Activated T-cell treated with anti-CD3 and anti-CD28 coated beads, Interleukin-2, amount 50 U/mL, for 4 hours (primary cell): ENCODE results near the gene DLX3. TPM values are rescaled to one million over a fixed set of nuclear protein-coding genes. Genes with fewer than 3 reads are reported as not detected.
"Not testable (repeated sequence)": the region's sequence is repeated elsewhere in the genome, so short reads cannot be mapped to it uniquely, and the experiment has no call there.

ENCODE experiments used
- ATAC-seq, 2 donors: fragments of 200-7000 bp; cut with Tn5 transposase; one replicate each; pipeline ENCODE4 v1.10.0; 2021
- DNase-seq: peaks from one replicate; pipeline ENCODE4 v3.0.0-alpha.2; 2020
- H3K27me3 Mint-ChIP-seq: one replicate; pipeline ENCODE4 v1.8.0; 2021; ENCODE audit warnings: low read depth, mixed read lengths
- H3K36me3 Mint-ChIP-seq: one replicate; pipeline ENCODE4 v1.8.0; 2022; ENCODE audit warnings: mixed read lengths; ENCODE audit not compliant: insufficient read depth
- H3K4me1 Mint-ChIP-seq: one replicate; pipeline ENCODE4 v1.8.0; 2021; ENCODE audit warnings: low read depth, mixed read lengths
- H3K4me3 Mint-ChIP-seq: one replicate; pipeline ENCODE4 v1.8.0; 2021; ENCODE audit warnings: mild to moderate bottlenecking, moderate library complexity, mixed read lengths
- H3K9me3 Mint-ChIP-seq: one replicate; pipeline ENCODE4 v1.8.0; 2021; ENCODE audit warnings: mixed read lengths
- total RNA-seq, 3 donors: library from RNA; stranded (reverse); gene quantifications; one replicate each; pipeline ENCODE4 v1.2.1, GENCODE V29; 2021

The DLX3 gene
- under 1 TPM; 0.08 to 0.47 (median 0.25) TPM for total RNA-seq

- Mint-ChIP-seq H3K4me3 (peak within 1 kb of the TSS; percentile 79), H3K36me3 (no peaks in the 10 kb centered on the region), H3K9me3 (no peaks in the 10 kb centered on the region), H3K27me3 (peaks cover 77% of the 10 kb centered on the region), H3K4me1 (peaks cover 29% of the 10 kb centered on the region)
- ATAC-seq (no peak), DNase-seq (peak; percentile 19)
Observed at GRCh38 chr17:49995055-49995738, at the start of gene DLX3. Gene DLX3, minus strand, starts transcription at chr17:49995224. Its CDS starts 226 bp downstream, at chr17:49994998.

- Mint-ChIP-seq H3K27me3 (peaks cover 17% of the 10 kb centered on the region), H3K9me3 (no peaks in the 10 kb centered on the region), H3K4me3 (no peak overlapping the region), H3K4me1 (no peaks in the 10 kb centered on the region), H3K36me3 (no peaks in the 10 kb centered on the region)
- DNase-seq (no peak), ATAC-seq (no peak)
Observed at GRCh38 chr17:50044483-50044882, 49.5 kb upstream of the DLX3 start.

- Mint-ChIP-seq H3K36me3 (no peaks in the 10 kb centered on the region), H3K9me3 (no peaks in the 10 kb centered on the region), H3K27me3 (peaks cover 14% of the 10 kb centered on the region), H3K4me3 (no peak overlapping the region), H3K4me1 (no peaks in the 10 kb centered on the region)
- no peak for DNase-seq
- no peak for ATAC-seq
Observed at GRCh38 chr17:50043290-50044148, 48.5 kb upstream of the DLX3 start.

GRCh38 chr17:50042211-50042610, 47.2 kb upstream of the DLX3 start:
- no peak for DNase-seq
- Mint-ChIP-seq H3K4me1 (no peaks in the 10 kb centered on the region), H3K9me3 (no peaks in the 10 kb centered on the region), H3K4me3 (no peak overlapping the region), H3K27me3 (peaks cover 14% of the 10 kb centered on the region), H3K36me3 (no peaks in the 10 kb centered on the region)
- ATAC-seq = no peak

GRCh38 chr17:50040496-50040895, 45.5 kb upstream of the DLX3 start:
- not testable (repeated sequence) for ATAC-seq, H3K9me3 Mint-ChIP-seq, H3K4me1 Mint-ChIP-seq, H3K4me3 Mint-ChIP-seq, DNase-seq, H3K36me3 Mint-ChIP-seq
- H3K27me3 Mint-ChIP-seq = peaks cover 15% of the 10 kb centered on the region

- no peaks in the 10 kb centered on the region for H3K36me3 Mint-ChIP-seq
- DNase-seq = no peak
- ATAC-seq = no peak
- H3K4me1 Mint-ChIP-seq = no peaks in the 10 kb centered on the region
- no peak overlapping the region for H3K4me3 Mint-ChIP-seq
- H3K27me3 Mint-ChIP-seq = peaks cover 12% of the 10 kb centered on the region
- no peaks in the 10 kb centered on the region for H3K9me3 Mint-ChIP-seq
Observed at GRCh38 chr17:50039058-50039457, 44.0 kb upstream of the DLX3 start.

GRCh38 chr17:50037321-50038107, 42.5 kb upstream of the DLX3 start:
- DNase-seq (no peak), ATAC-seq (no peak)
- H3K27me3 Mint-ChIP-seq = peaks cover 6% of the 10 kb centered on the region
- H3K9me3 Mint-ChIP-seq = no peaks in the 10 kb centered on the region
- H3K4me3 Mint-ChIP-seq = no peak overlapping the region
- no peaks in the 10 kb centered on the region for H3K4me1 Mint-ChIP-seq
- no peaks in the 10 kb centered on the region for H3K36me3 Mint-ChIP-seq

DNA sequence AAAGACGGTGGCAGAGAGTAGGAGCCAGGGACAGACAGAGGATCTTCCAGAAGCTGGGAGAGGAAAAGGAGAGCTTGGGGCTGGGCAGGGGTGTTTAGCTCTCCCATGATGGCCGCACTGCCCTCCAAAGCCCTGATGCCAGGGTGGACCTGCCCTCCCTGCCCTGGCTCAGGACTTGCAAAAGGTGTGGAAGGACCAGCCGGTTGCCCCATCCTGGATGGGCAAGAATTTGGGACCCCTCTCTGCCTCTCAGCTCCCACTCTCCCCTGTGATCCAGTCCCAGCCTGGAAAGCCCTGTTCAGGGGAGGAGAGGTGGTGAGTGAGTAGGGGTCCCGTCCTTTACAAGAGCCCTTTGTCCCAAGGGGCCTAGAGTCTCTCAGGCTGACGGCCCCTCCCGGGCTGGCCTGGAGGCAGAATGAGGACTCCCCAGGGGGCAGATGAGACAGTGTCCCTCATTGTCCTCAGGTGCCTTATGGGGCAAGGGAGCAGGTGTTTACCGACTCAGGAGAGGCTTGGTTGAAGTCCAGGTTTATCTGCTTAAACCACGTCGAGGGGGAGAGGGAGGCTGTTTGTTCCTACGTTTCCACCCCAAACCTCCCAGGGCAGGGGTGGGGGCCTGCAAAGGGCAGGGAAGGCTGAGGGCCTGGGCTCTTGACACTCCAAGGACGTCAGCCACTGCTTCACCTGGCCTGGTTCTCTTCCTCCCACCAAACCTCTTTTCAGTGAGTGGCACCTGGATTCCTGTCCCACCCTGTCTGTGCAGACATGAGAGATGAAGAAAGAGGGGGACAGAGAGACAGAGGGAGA, 41.6 kb upstream of the DLX3 start:
- Mint-ChIP-seq H3K9me3 (no peaks in the 10 kb centered on the region), H3K4me1 (no peaks in the 10 kb centered on the region), H3K4me3 (no peak overlapping the region), H3K27me3 (peaks cover 3% of the 10 kb centered on the region), H3K36me3 (no peaks in the 10 kb centered on the region)
- ATAC-seq = no peak
- no peak for DNase-seq

DNA sequence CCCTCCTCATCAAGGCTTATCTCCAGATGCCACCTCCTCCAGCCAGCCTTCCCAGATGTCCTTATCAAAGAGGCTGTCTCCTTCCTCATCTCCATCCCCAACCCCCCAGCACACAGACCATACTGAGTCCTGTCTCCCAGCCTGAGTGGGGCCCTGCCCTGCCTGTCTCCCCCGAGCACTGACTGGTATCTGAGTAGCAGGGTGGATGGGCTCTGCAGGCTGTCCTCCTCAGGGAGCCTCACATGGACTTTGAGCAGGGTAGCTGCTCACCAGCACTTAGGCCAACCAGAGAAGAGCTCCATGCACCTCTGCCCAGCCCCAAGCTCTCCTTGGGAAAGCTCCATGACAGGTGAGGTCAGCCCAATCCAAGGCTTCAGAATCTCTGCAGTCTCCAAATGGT, 40.9 kb upstream of the DLX3 start:
- no peaks in the 10 kb centered on the region for H3K36me3 Mint-ChIP-seq
- peaks cover 3% of the 10 kb centered on the region for H3K27me3 Mint-ChIP-seq
- no peaks in the 10 kb centered on the region for H3K9me3 Mint-ChIP-seq
- DNase-seq = no peak
- no peak for ATAC-seq
- H3K4me1 Mint-ChIP-seq = no peaks in the 10 kb centered on the region
- H3K4me3 Mint-ChIP-seq = no peak overlapping the region

GRCh38 chr17:50035421-50035879, 40.4 kb upstream of the DLX3 start:
- no peaks in the 10 kb centered on the region for H3K36me3 Mint-ChIP-seq

DNA sequence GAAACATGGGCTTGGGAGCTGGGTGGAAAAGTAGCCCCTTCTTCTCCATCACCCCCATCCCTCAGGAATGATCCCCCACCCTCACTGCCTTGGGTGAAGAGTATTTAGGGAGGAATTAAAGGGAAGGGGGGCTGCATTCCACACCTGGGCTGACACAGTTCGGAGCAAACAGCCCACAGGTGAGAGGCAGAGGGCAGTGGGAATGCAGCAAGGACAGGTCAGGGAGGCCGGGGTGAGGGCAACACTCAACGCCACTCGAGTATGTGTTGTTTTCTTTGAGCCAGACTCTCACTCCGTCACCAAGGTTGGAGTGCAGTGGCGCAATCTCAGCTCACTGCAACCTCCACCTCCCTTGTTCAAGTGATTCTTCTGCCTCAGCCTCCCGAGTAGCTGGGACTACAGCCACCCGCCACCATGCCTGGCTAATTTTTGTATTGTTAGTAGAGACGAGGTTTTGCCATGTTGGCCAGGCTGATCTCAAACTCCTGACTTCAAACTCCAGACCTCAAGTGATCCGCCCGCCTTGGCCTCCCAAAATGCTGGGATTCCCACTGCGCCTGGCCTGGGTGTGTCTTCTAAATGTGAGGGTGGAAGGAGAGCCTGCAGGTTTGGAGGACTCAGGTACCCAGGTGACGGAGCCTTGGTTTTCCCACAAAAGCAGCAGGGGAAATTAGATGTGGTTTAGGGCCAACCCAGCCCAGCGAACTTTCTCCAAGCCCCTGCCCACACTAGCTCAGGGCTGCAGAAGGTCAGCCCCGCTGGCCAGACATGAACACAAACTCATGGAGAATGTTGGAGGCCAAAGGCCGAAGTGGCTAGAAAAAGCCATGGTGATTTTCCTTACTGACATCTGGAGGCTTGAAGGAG, 39.7 kb upstream of the DLX3 start:
- no peak for DNase-seq
- ATAC-seq = no peak
- no peaks in the 10 kb centered on the region for H3K4me1 Mint-ChIP-seq
- no peaks in the 10 kb centered on the region for H3K36me3 Mint-ChIP-seq
- H3K9me3 Mint-ChIP-seq = no peaks in the 10 kb centered on the region
- H3K4me3 Mint-ChIP-seq = no peak overlapping the region
- peaks cover 3% of the 10 kb centered on the region for H3K27me3 Mint-ChIP-seq

More at GRCh38 chr17:50035421-50035879, 40.4 kb upstream of the DLX3 start:
- ATAC-seq (no peak), DNase-seq (no peak)
- no peaks in the 10 kb centered on the region for H3K9me3 Mint-ChIP-seq
- H3K27me3 Mint-ChIP-seq = peaks cover 3% of the 10 kb centered on the region
- H3K4me3 Mint-ChIP-seq = no peak overlapping the region
- H3K4me1 Mint-ChIP-seq = no peaks in the 10 kb centered on the region

- no peaks in the 10 kb centered on the region for H3K36me3 Mint-ChIP-seq
- H3K9me3 Mint-ChIP-seq = no peaks in the 10 kb centered on the region
- peaks cover 12% of the 10 kb centered on the region for H3K27me3 Mint-ChIP-seq
- H3K4me1 Mint-ChIP-seq = no peaks in the 10 kb centered on the region
- no peak overlapping the region for H3K4me3 Mint-ChIP-seq
- ATAC-seq = no peak
- DNase-seq = no peak
Observed at GRCh38 chr17:50033316-50033715, 38.3 kb upstream of the DLX3 start.

- Mint-ChIP-seq H3K36me3 (no peaks in the 10 kb centered on the region), H3K27me3 (peaks cover 25% of the 10 kb centered on the region), H3K9me3 (no peaks in the 10 kb centered on the region), H3K4me1 (peaks cover 8% of the 10 kb centered on the region), H3K4me3 (no peak overlapping the region)
- ATAC-seq (no peak), DNase-seq (no peak)
Observed at GRCh38 chr17:50029185-50029584, 34.2 kb upstream of the DLX3 start.
